ENCODE measurements around the gene KITLG.

DNA sequence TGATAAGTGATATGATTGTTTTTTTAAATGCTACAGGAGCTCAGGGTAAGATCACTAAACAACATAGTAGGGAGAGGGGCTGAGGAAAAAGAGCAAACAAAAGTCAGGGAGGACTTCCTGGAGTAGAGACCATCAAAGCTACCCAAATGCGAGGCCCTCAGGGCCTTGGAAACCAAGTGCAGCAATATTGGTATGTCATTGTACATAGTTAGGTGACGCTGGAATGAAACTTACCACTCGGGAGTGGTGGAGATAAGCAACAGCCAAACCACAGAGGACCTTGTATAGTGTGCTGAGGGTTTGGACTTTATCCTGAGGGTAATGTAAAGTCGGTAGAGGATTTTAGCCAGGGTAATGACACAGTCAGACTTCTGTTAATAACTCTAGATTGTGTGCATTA, 13.8 kb downstream of the KITLG start:
- TF ChIP-seq CTCF (IDR thresholded peaks at IDR 0.05) (no peak), POLR2AphosphoS5 (IDR thresholded peaks at IDR 0.05; ENCODE audit: low read depth, low read length) (no peak), SIN3A (IDR thresholded peaks at IDR 0.05; ENCODE audit: borderline replicate concordance, insufficient read depth, low read depth, low read length) (no peak)
- TF ChIP-seq, protein P1, sequence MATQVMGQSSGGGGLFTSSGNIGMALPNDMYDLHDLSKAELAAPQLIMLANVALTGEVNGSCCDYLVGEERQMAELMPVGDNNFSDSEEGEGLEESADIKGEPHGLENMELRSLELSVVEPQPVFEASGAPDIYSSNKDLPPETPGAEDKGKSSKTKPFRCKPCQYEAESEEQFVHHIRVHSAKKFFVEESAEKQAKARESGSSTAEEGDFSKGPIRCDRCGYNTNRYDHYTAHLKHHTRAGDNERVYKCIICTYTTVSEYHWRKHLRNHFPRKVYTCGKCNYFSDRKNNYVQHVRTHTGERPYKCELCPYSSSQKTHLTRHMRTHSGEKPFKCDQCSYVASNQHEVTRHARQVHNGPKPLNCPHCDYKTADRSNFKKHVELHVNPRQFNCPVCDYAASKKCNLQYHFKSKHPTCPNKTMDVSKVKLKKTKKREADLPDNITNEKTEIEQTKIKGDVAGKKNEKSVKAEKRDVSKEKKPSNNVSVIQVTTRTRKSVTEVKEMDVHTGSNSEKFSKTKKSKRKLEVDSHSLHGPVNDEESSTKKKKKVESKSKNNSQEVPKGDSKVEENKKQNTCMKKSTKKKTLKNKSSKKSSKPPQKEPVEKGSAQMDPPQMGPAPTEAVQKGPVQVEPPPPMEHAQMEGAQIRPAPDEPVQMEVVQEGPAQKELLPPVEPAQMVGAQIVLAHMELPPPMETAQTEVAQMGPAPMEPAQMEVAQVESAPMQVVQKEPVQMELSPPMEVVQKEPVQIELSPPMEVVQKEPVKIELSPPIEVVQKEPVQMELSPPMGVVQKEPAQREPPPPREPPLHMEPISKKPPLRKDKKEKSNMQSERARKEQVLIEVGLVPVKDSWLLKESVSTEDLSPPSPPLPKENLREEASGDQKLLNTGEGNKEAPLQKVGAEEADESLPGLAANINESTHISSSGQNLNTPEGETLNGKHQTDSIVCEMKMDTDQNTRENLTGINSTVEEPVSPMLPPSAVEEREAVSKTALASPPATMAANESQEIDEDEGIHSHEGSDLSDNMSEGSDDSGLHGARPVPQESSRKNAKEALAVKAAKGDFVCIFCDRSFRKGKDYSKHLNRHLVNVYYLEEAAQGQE (IDR thresholded peaks at IDR 0.05; ENCODE audit: insufficient read depth in 1 of 2, low read depth in 2 of 2, low read length in 1 of 2): no peak
